Heart left ventricle (tissue), 13 donors: Measurements from ENCODE around the gene C3orf52.

Source experiments
- CTCF ChIP-seq, 12 donors: fragments of 200-600 bp; sonication (generic) in 4 of 12; IDR thresholded peaks; one replicate each; pipeline versions ENCODE4 v1.5.0 to v1.8.0; 2018 to 2022; ENCODE audit warnings: antibody characterized with exemption in 12 of 12, mild to moderate bottlenecking in 5 of 12
- POLR2A ChIP-seq, 2 donors: fragments of 450-650 bp; IDR thresholded peaks; one replicate each; pipeline ENCODE4 v1.6.1; 2017; ENCODE audit warnings: antibody characterized with exemption in 2 of 2, mild to moderate bottlenecking in 2 of 2, moderate library complexity in 2 of 2
- donor health status: ischemic (EF 13 %, LVEDD 7.1; RV severe dilation, severe dysfunction).
- donor health status: DM: no; HTN: yes; CAD: no.
- donor health status: DM: no; HTN: no; CAD: no.
- donor health status: ischemic (EF 25% LVEDD 6.9; RV normal size, moderate dysfunction).
- donor health status: ischemic (EF 25% LVEDD 5.7; RV mildly dilated, moderate dysfunction).
- donor health status: ischemic (EF 35%, LVEDD 5.7; RV mildly dilated, moderate dysfunction).
- donor health status: nonischemic (EF 11% LVEDD 7.7; RV severe dilation, severe dysfunction).
- donor health status: DM: yes; HTN: yes; CAD: no.
- donor health status: PGD.
- donor health status: ischemic (EF 29% LVEDD 5.4; RV normal size, mild dysfunction).
- donor health status: nonischemic (EF 23%, LVEDD 6.1; RV moderate dilation, normal function).

- no peak for TF ChIP-seq CTCF (IDR thresholded peaks at IDR 0.05)
- TF ChIP-seq POLR2A (IDR thresholded peaks at IDR 0.05) = no peak
Observed at GRCh38 chr3:112149136-112149535, 62.9 kb downstream of the C3orf52 start.
